NCI-H345 treated with DMSO at 0.1 percent for 48 hours (cell line): Measurements from ENCODE around the gene PVR.

ENCODE experiments used
- DNase-seq: peaks from one replicate; lab custom pipeline; 2025; ENCODE audit not compliant: unreplicated experiment; lab: John Stamatoyannopoulos, UW

PVR gene

GRCh38 chr19:44642377-44642776 lies 1.3 kb upstream of the PVR start:
- no peak for DNase-seq

- no peak for DNase-seq
Observed at GRCh38 chr19:44644402-44645016, 799 bp downstream of the PVR start.

GRCh38 chr19:44645407-44646048 lies 1.8 kb downstream of the PVR start:
- DNase-seq: no peak

- no peak for DNase-seq
Observed at GRCh38 chr19:44646049-44646416, 2.3 kb downstream of the PVR start.

GRCh38 chr19:44647144-44647543 lies 3.4 kb downstream of the PVR start:
- no peak for DNase-seq

- no peak for DNase-seq
Observed at GRCh38 chr19:44648631-44649251, 5.0 kb downstream of the PVR start.

- DNase-seq: no peak
Observed at GRCh38 chr19:44649578-44650145, 6.0 kb downstream of the PVR start.

- no peak for DNase-seq
Observed at GRCh38 chr19:44653343-44653742, 9.6 kb downstream of the PVR start.

- DNase-seq: no peak
Observed at GRCh38 chr19:44653977-44654774, 10.5 kb downstream of the PVR start.

- DNase-seq: no peak
Observed at GRCh38 chr19:44657211-44657921, 13.7 kb downstream of the PVR start.

- DNase-seq: no peak
Observed at GRCh38 chr19:44658069-44658733, 14.5 kb downstream of the PVR start.

- DNase-seq: no peak
Observed at GRCh38 chr19:44660081-44660480, 16.4 kb downstream of the PVR start.

GRCh38 chr19:44661205-44661604 lies 17.5 kb downstream of the PVR start:
- DNase-seq: no peak

- DNase-seq: no peak
Observed at GRCh38 chr19:44661904-44662303, 18.2 kb downstream of the PVR start.

- DNase-seq: no peak
Observed at GRCh38 chr19:44662691-44663385, 19.1 kb downstream of the PVR start.

GRCh38 chr19:44663996-44664395 lies 20.3 kb downstream of the PVR start:
- DNase-seq: no peak

- no peak for DNase-seq
Observed at GRCh38 chr19:44664976-44665375, 21.3 kb downstream of the PVR start.

- no peak for DNase-seq
Observed at GRCh38 chr19:44666852-44667556, 23.3 kb downstream of the PVR start.
